WTC11 (cell line): ENCODE data around the gene STARD9. TPM values are rescaled to one million over a fixed set of nuclear protein-coding genes. Genes with fewer than 3 reads are reported as not detected.

ENCODE experiments used
- ATAC-seq: fragments of 200-7000 bp; cut with Tn5 transposase; 2 replicates; pipeline ENCODE4 v1.10.0; 2021; ENCODE audit warnings: mild to moderate bottlenecking, moderate library complexity
- CTCF ChIA-PET: fragments of 300-600 bp; sonication (Branson Sonifier 250); formaldehyde crosslinking; loops from one replicate; lab custom pipeline; 2021; ENCODE audit warnings: antibody characterized with exemption; lab: Charles Lee
- POLR2A ChIA-PET: fragments of 350-600 bp; sonication (Branson Sonifier 250); formaldehyde crosslinking; loops from one replicate; lab custom pipeline; 2021; ENCODE audit warnings: antibody characterized with exemption; lab: Charles Lee
- DNase-seq: peaks from one replicate; pipeline ENCODE4 v3.0.0; 2021; ENCODE audit warnings: low spot score
- H3K27ac Mint-ChIP-seq: 2 replicates; pipeline ENCODE4 v1.8.0; 2021; ENCODE audit warnings: mixed read lengths
- H3K27me3 Mint-ChIP-seq: 2 replicates; pipeline ENCODE4 v1.8.0; 2021; ENCODE audit warnings: low read depth, mild to moderate bottlenecking, moderate library complexity, mixed read lengths
- H3K36me3 Mint-ChIP-seq: 2 replicates; pipeline ENCODE4 v1.8.0; 2021; ENCODE audit warnings: mixed read lengths
- H3K4me1 Mint-ChIP-seq: 2 replicates; pipeline ENCODE4 v1.8.0; 2022; ENCODE audit warnings: mixed read lengths
- H3K4me3 Mint-ChIP-seq: 2 replicates; pipeline ENCODE4 v1.8.0; 2021; ENCODE audit warnings: mild to moderate bottlenecking, moderate library complexity, mixed read lengths
- H3K9me3 Mint-ChIP-seq: 2 replicates; pipeline ENCODE4 v1.8.0; 2021; ENCODE audit warnings: mixed read lengths
- AFF4 ChIP-seq: sonication (generic); formaldehyde crosslinking; IDR thresholded peaks from 2 replicates; pipeline ENCODE4 v1.8.1; 2023; ENCODE audit warnings: mild to moderate bottlenecking, missing genetic modification reagents, borderline replicate concordance
- CDX4 ChIP-seq: fragments of 250-450 bp; sonication (Bioruptor Pico); IDR thresholded peaks from 2 replicates; pipeline ENCODE4 v1.9.0; 2021; ENCODE audit warnings: moderate library complexity, mild to moderate bottlenecking, inconsistent platforms, borderline replicate concordance
- ERG ChIP-seq: fragments of 250-450 bp; sonication (Bioruptor Pico); IDR thresholded peaks from 2 replicates; pipeline ENCODE4 v1.8.0; 2021; ENCODE audit warnings: mild to moderate bottlenecking
- FOXP1 ChIP-seq: sonication (generic); formaldehyde crosslinking; IDR thresholded peaks from 2 replicates; pipeline ENCODE4 v1.8.0; 2022; ENCODE audit warnings: missing genetic modification reagents, mild to moderate bottlenecking, moderate library complexity, borderline replicate concordance
- GTF2I ChIP-seq: fragments of 250-450 bp; sonication (Bioruptor Pico); conservative IDR thresholded peaks from 2 replicates; pipeline ENCODE4 v1.4.0; 2021; ENCODE audit warnings: mild to moderate bottlenecking
- HMGXB4 ChIP-seq: sonication (generic); formaldehyde crosslinking; IDR thresholded peaks from 2 replicates; pipeline ENCODE4 v1.8.1; 2023; ENCODE audit warnings: mild to moderate bottlenecking, moderate library complexity, missing genetic modification reagents
- IRF1 ChIP-seq: sonication (generic); formaldehyde crosslinking; IDR thresholded peaks from 2 replicates; pipeline ENCODE4 v1.8.0; 2023; ENCODE audit warnings: missing genetic modification reagents
- JAZF1 ChIP-seq: fragments of 250-450 bp; sonication (Bioruptor Pico); IDR thresholded peaks from 2 replicates; pipeline ENCODE4 v1.9.0; 2021; ENCODE audit warnings: moderate library complexity, mild to moderate bottlenecking, inconsistent platforms
- KAT7 ChIP-seq: sonication (generic); formaldehyde crosslinking; IDR thresholded peaks from 2 replicates; pipeline ENCODE4 v1.8.1; 2023; ENCODE audit warnings: missing genetic modification reagents, mild to moderate bottlenecking, borderline replicate concordance
- MLX ChIP-seq: sonication (generic); formaldehyde crosslinking; IDR thresholded peaks from 2 replicates; pipeline ENCODE4 v1.8.1; 2023; ENCODE audit warnings: mild to moderate bottlenecking, missing genetic modification reagents, moderate library complexity
- MXD4 ChIP-seq: fragments of 250-450 bp; sonication (Bioruptor Pico); IDR thresholded peaks from 2 replicates; pipeline ENCODE4 v1.8.0; 2021; ENCODE audit warnings: mild to moderate bottlenecking, moderate library complexity, borderline replicate concordance
- NFE2L1 ChIP-seq: sonication (generic); formaldehyde crosslinking; IDR thresholded peaks from 2 replicates; pipeline ENCODE4 v1.8.1; 2023; ENCODE audit warnings: missing genetic modification reagents
- NR1H2 ChIP-seq: sonication (generic); formaldehyde crosslinking; IDR thresholded peaks from 2 replicates; pipeline ENCODE4 v1.9.0; 2021; ENCODE audit warnings: mild to moderate bottlenecking, moderate library complexity, missing genetic modification reagents
- RORB ChIP-seq: fragments of 250-450 bp; sonication (Bioruptor Pico); IDR thresholded peaks from 2 replicates; pipeline ENCODE4 v1.9.0; 2021; ENCODE audit warnings: mild to moderate bottlenecking
- SMAD4 ChIP-seq: sonication (generic); formaldehyde crosslinking; IDR thresholded peaks from 2 replicates; pipeline ENCODE4 v1.8.0; 2022; ENCODE audit warnings: mild to moderate bottlenecking, missing genetic modification reagents
- SOX15 ChIP-seq: fragments of 250-450 bp; sonication (Bioruptor Pico); IDR thresholded peaks from 2 replicates; pipeline ENCODE4 v1.9.0; 2021; ENCODE audit warnings: mild to moderate bottlenecking
- SP1 ChIP-seq: sonication (generic); formaldehyde crosslinking; conservative IDR thresholded peaks from 2 replicates; pipeline ENCODE4 v1.8.1; 2022; ENCODE audit warnings: missing genetic modification reagents
- TEAD4 ChIP-seq: sonication (generic); formaldehyde crosslinking; IDR thresholded peaks from 2 replicates; pipeline ENCODE4 v1.8.0; 2022; ENCODE audit warnings: mild to moderate bottlenecking, missing genetic modification reagents
- TP53 ChIP-seq: sonication (generic); formaldehyde crosslinking; IDR thresholded peaks from 2 replicates; pipeline ENCODE4 v1.8.1; 2023; ENCODE audit warnings: mild to moderate bottlenecking, missing genetic modification reagents
- ZNF121 ChIP-seq: sonication (generic); formaldehyde crosslinking; IDR thresholded peaks from 2 replicates; pipeline ENCODE4 v1.8.0; 2023; ENCODE audit warnings: missing genetic modification reagents
- ZNF671 ChIP-seq: fragments of 250-450 bp; sonication (Bioruptor Pico); IDR thresholded peaks from 2 replicates; pipeline ENCODE4 v1.8.0; 2021; ENCODE audit warnings: mild to moderate bottlenecking
- total RNA-seq: library from RNA; stranded (reverse); gene quantifications from 3 replicates; pipeline ENCODE4 v1.2.3, GENCODE V29; 2021
- TF ChIP-seq, protein P1 (sequence below): sonication (generic); formaldehyde crosslinking; IDR thresholded peaks from 2 replicates; pipeline ENCODE4 v1.8.0; 2022; ENCODE audit warnings: mild to moderate bottlenecking, missing genetic modification reagents

STARD9 gene
- total RNA-seq, 1 experiment from 2014 or later = 5.7 TPM

GRCh38 chr15:42528970-42529369, 46.4 kb upstream of the STARD9 start (continued):
- no peak for TF ChIP-seq FOXP1
- no peak for TF ChIP-seq SMAD4 (CRISPR knock-in tag)
- TF ChIP-seq ZNF671 (CRISPR knock-in tag) = no peak
- no peak for TF ChIP-seq HMGXB4 (CRISPR knock-in tag)

DNA sequence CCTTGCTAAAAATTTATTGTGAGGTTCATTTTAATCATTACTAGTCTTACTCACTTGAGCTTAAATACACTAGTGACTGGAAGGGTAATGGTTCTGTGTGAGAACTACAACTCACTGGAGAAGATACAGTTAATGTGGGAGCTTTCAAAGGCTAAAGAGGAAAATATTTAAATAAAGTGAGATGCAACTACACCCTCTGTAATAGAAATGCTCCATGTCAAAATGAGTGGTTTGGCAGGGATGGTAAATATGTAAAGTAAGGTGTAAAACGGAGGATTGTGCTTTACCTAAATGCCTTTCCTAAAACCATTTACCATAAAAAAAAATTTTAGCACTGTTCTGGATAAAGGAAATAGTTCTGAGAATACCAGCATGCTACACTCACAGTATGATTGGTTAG, 42.2 kb upstream of the STARD9 start:
- TF ChIP-seq NR1H2 = no peak
- TF ChIP-seq SP1 (CRISPR knock-in tag) = no peak
- TF ChIP-seq KAT7 = no peak
- TF ChIP-seq IRF1 (CRISPR knock-in tag) = no peak
- TF ChIP-seq MLX (CRISPR knock-in tag) = no peak
- no peak for TF ChIP-seq JAZF1 (CRISPR knock-in tag)
- no peak for TF ChIP-seq SOX15 (CRISPR knock-in tag)
- TF ChIP-seq TP53 (CRISPR knock-in tag) = no peak
- no peak for TF ChIP-seq ZNF121 (CRISPR knock-in tag)
- no peak for TF ChIP-seq RORB (CRISPR knock-in tag)
- no peak for TF ChIP-seq GTF2I (CRISPR knock-in tag)
- TF ChIP-seq, protein P1, sequence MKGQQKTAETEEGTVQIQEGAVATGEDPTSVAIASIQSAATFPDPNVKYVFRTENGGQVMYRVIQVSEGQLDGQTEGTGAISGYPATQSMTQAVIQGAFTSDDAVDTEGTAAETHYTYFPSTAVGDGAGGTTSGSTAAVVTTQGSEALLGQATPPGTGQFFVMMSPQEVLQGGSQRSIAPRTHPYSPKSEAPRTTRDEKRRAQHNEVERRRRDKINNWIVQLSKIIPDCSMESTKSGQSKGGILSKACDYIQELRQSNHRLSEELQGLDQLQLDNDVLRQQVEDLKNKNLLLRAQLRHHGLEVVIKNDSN (CRISPR knock-in tag) = no peak
- TF ChIP-seq NFE2L1 (CRISPR knock-in tag) = no peak
- TF ChIP-seq ERG = no peak
- TF ChIP-seq CDX4 (CRISPR knock-in tag) = no peak
- no peak for TF ChIP-seq AFF4 (CRISPR knock-in tag)
- TF ChIP-seq TEAD4 (CRISPR knock-in tag) = no peak
- no peak for TF ChIP-seq MXD4 (CRISPR knock-in tag)
- ATAC-seq (no peak), DNase-seq (no peak)
- H3K4me3 Mint-ChIP-seq = no peak overlapping the region
- peaks cover 31% of the 10 kb centered on the region for H3K36me3 Mint-ChIP-seq
- POLR2A ChIA-PET = no interaction called here
- CTCF ChIA-PET = no interaction called here
- H3K4me1 Mint-ChIP-seq = no peaks in the 10 kb centered on the region
- H3K27ac Mint-ChIP-seq = no peak overlapping the region
- no peaks in the 10 kb centered on the region for H3K9me3 Mint-ChIP-seq
- no peaks in the 10 kb centered on the region for H3K27me3 Mint-ChIP-seq
